Fibroblast of upper back skin (primary cell): ENCODE data around the gene PARP12.
"Not testable (repeated sequence)": the region's sequence is repeated elsewhere in the genome, so short reads cannot be mapped to it uniquely, and the experiment has no call there.

Experiments used
- DNase-seq: peaks from one replicate; pipeline ENCODE4 v3.0.0-alpha.2; 2013

Gene PARP12, protein sequence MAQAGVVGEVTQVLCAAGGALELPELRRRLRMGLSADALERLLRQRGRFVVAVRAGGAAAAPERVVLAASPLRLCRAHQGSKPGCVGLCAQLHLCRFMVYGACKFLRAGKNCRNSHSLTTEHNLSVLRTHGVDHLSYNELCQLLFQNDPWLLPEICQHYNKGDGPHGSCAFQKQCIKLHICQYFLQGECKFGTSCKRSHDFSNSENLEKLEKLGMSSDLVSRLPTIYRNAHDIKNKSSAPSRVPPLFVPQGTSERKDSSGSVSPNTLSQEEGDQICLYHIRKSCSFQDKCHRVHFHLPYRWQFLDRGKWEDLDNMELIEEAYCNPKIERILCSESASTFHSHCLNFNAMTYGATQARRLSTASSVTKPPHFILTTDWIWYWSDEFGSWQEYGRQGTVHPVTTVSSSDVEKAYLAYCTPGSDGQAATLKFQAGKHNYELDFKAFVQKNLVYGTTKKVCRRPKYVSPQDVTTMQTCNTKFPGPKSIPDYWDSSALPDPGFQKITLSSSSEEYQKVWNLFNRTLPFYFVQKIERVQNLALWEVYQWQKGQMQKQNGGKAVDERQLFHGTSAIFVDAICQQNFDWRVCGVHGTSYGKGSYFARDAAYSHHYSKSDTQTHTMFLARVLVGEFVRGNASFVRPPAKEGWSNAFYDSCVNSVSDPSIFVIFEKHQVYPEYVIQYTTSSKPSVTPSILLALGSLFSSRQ

GRCh38 chr7:140062528-140063299, at the start of gene PARP12:
Gene PARP12, minus strand, starts transcription at chr7:140062951. Its CDS starts 104 bp downstream, at chr7:140062847.
- DNase-seq = peak; percentile 80

DNA sequence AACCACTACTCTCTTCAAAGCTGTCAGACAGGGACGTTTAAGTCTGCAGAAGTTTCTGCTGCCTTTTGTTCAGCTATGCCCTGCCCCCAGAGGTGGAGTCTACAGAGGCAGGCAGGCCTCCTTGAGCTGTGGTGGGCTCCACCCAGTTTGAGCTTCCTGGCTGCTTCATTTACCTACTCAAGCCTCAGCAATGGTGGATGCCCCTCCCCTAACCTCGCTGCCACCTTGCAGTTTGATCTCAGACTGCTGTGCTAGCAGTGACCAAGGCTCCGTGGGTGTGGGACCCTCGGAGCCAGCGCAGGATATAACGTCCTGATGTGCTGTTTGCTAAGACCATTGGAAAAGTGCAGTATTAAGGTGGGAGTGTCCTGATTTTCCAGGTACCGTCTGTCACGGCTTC, 46.0 kb upstream of the PARP12 start:
- DNase-seq = not testable (repeated sequence)

GRCh38 chr7:140096459-140096858, 33.7 kb upstream of the PARP12 start:
- no peak for DNase-seq

DNA sequence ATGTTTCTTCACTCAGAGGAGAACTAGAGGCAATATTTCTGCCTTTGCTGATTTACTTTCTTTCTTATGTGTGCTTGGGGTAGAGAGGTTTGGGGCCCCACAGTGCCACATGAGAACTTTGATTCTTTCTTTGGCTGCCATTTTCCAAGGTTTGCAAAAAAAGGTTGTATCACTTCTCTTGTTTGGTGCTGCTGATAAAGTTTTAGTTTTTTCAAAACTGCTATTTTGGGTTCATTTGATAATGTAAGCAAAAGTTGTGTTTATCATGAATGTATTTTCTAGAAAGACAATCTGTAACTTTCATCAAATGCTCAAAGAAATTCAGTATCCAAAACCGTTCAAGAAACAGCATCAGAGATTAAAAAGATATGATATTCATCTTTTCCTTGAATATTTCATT, 30.6 kb upstream of the PARP12 start:
- DNase-seq = no peak

GRCh38 chr7:140085447-140085846, 22.7 kb upstream of the PARP12 start:
- DNase-seq = no peak

GRCh38 chr7:140084972-140085371, 22.2 kb upstream of the PARP12 start:
- DNase-seq = no peak

GRCh38 chr7:140084142-140084655, 21.4 kb upstream of the PARP12 start:
- no peak for DNase-seq

GRCh38 chr7:140082770-140083169, 20.0 kb upstream of the PARP12 start:
- DNase-seq = no peak

DNA sequence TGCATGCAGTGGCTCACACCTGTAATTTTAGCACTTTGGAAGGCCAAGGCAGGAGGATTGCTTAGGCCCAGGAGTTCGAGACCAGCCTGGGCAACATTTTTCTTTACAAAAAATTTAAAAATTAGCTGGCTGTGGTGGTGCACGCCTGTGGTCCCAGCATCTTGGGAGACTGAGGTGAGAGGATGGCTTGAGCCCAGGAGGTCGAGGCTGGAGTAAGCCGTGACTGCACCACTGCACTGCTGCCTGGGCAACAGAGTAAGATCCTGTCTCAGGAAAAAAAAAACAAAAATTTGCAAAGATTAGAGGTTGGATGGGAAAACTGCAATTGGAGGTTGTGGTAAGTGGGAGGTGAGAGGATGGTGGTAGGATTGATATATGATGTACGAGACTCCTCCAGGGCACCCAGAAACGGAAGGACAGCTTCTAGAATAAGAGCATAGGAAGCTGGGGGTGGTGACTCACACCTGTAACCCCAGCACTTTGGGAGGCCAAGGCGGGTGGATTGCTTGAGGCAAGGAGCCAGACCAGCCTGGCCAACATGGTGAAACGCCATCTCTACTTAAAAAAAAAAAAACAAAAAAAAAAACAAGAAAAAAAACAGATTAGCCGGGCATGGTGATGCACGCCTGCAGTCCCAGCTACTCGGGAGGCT, 19.1 kb upstream of the PARP12 start:
- DNase-seq = no peak

DNA sequence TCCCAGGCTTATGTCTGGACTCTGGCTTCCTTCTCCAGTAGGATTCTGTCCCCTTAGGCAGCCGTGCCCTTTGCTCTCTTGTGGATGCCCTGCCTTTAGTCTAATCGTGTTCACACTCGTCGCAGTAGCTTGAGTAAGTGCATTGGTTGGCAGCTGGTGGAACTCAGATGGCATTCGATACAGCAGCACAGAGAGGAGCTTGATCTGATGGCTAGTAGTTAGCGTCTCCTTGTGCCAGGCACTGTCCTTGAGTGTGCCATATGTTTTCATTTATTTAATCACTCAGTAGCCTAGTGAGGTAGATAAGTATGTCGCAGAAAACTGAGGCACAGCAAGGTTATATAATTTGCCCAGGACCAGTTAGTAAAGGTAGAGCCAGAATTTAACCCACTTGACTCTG, 18.2 kb upstream of the PARP12 start:
- DNase-seq = no peak

- DNase-seq = peak; percentile 62
These were observed 16.4 kb upstream of the PARP12 start for GRCh38 chr7:140079121-140079536.

GRCh38 chr7:140078392-140078791, 15.6 kb upstream of the PARP12 start:
- no peak for DNase-seq

DNA sequence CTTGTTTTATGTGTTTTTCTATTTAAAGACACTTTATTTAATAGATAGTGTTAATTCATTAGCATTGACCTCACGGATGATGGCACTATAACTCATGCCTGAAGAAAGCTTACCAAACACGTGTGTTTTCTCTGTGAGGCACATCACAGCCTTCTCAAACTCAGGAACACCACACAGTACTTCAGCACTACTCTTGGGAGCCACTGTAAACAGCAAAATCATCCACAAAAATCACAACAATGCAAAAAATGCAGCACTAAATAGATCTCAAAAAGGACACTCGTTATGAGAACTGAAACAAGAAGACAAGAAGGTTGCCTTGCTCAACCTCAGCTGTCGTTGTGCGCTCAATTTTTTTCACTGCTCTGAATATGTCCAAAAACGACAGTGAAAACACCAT, 12.0 kb upstream of the PARP12 start:
- DNase-seq = peak; percentile 17

DNA sequence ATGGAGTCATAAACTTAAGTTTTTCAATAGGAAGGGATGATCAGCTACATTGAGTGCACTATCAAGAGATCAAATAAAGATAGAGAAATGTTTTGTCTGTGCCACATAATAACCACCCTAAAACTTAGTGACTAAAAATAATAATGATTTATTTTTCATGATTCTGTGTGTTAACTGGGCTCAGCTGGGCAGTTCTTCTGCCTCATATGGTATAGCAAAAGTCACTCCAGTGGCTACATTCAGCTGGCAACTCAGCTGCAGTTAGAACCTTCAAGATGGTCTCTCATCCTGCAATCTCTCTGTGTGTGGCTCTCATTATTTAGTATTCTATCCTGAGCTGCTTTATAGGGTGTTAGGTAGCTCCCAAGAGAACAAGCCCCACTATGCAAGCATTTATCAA, 7.8 kb upstream of the PARP12 start:
- DNase-seq = no peak

GRCh38 chr7:140069298-140069949, 6.7 kb upstream of the PARP12 start:
- DNase-seq = no peak

GRCh38 chr7:140068033-140068432, 5.3 kb upstream of the PARP12 start:
- no peak for DNase-seq

DNA sequence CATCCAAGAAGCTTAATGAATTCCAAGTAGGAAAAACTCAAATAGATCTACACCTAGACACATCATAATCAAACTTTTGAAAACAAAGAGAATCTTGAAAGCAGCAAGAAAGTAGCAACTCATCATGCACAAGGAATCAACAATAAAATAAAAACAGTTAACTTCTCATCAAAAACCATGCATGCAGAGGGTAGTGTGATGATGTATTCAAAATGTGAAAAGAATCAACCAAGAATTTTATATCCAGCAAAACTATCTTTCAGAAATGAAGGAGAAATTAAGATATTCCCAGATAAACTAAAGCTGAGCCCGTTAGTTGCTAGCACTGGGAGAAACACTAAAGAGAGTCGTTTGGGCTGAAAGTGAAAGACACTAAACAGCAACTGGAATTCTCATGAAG, 4.3 kb upstream of the PARP12 start:
- no peak for DNase-seq

- DNase-seq = no peak
These were observed 628 bp downstream of the PARP12 start for GRCh38 chr7:140062118-140062527.

- no peak for DNase-seq
These were observed 1.2 kb downstream of the PARP12 start for GRCh38 chr7:140061607-140061930.

DNA sequence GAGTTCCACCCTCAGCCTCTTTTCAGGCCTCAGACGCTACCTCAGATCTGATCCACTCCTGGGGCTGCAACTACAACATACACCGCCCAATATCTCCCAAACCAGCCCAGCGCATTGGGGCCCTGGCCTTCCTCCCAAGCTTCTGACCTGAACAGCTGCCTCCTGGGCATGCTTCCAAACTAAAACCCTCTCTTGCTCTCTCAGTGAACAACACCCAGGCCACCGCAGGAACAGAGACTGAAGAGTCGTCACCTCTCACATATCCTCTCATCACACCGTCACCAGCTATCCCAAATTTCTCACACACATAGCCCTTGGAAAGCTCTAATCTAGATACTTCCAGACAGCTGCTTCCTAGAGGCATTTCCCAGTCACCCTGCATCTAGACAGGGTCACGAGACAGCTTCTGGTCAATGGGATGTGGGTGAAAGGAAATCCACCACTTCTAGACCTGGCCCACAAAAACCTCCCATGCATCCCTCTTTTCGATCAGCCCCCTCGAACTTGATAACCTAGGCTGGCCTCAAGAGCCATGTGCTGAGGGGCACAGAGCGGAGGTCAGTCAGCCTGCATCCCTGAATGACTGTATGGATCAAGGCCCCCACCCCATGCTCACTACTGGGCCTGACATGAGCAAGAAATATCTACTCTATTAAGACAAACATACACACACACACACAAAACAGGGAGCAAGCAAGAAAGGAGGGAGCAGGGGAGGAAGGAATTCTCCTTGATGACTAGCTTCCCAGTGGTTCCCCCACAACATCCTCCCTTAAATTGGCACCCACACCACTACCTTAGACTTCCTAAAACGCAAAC, 1.8 kb downstream of the PARP12 start:
- peak; percentile 36 for DNase-seq

DNA sequence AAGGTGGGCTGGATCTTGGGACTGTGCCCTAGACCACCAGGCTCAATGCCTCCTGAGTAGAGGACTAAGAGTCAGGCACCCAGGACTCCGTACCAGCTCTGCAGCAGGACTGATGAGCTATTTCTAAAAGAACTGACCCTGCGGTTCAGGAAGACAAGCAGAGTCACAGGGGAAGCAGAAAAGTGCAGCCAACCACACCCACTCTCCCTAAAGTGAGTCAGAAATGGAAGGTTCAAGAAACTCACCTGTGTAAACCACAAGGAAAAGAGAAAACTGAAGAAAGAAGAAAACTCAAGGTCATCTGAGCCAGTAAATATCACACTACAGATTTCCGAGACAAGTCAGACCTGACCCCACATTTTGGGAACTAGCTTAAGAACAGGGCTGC, 2.5 kb downstream of the PARP12 start:
- no peak for DNase-seq
